ENCODE measurements around the gene AKIRIN2.

Gene AKIRIN2

DNA sequence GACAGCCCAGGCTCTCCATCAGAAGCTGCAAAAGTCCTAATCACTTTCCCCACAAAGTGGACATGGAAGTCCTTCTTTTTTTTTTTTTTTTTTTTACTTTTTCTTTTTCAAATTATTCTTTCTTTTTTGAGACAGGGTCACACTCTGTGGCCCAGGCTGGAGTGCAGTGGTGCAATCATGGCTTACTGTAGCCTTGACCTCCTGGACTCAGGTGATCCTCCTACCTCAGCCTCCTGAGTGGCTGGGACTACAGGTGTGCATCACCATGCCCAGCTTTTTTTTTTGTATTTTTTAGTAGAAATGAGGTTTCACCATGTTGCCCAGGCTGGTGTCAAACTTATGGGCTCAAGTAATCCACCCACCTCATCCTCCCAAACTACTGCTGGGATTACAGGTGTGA lies 29.0 kb upstream of the AKIRIN2 start:
- DNase-seq (ENCODE audit: low read depth in 1 of 2, low spot score in 1 of 2) = no peak
- H3K27me3 ChIP-seq (ENCODE audit: insufficient read depth, poor library complexity, severe bottlenecking) = no peaks in the 10 kb centered on the region
- no peak overlapping the region for H3K27ac ChIP-seq (replicated peaks)
- TF ChIP-seq, protein P1, sequence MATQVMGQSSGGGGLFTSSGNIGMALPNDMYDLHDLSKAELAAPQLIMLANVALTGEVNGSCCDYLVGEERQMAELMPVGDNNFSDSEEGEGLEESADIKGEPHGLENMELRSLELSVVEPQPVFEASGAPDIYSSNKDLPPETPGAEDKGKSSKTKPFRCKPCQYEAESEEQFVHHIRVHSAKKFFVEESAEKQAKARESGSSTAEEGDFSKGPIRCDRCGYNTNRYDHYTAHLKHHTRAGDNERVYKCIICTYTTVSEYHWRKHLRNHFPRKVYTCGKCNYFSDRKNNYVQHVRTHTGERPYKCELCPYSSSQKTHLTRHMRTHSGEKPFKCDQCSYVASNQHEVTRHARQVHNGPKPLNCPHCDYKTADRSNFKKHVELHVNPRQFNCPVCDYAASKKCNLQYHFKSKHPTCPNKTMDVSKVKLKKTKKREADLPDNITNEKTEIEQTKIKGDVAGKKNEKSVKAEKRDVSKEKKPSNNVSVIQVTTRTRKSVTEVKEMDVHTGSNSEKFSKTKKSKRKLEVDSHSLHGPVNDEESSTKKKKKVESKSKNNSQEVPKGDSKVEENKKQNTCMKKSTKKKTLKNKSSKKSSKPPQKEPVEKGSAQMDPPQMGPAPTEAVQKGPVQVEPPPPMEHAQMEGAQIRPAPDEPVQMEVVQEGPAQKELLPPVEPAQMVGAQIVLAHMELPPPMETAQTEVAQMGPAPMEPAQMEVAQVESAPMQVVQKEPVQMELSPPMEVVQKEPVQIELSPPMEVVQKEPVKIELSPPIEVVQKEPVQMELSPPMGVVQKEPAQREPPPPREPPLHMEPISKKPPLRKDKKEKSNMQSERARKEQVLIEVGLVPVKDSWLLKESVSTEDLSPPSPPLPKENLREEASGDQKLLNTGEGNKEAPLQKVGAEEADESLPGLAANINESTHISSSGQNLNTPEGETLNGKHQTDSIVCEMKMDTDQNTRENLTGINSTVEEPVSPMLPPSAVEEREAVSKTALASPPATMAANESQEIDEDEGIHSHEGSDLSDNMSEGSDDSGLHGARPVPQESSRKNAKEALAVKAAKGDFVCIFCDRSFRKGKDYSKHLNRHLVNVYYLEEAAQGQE (IDR thresholded peaks at IDR 0.05; ENCODE audit: insufficient replicate concordance, low read depth) = no peak
- TF ChIP-seq GABPA (IDR thresholded peaks at IDR 0.05; ENCODE audit: low read depth) (no peak), SPI1 (IDR thresholded peaks at IDR 0.05; ENCODE audit: borderline replicate concordance, low read depth) (no peak), POLR2AphosphoS5 (IDR thresholded peaks at IDR 0.05; ENCODE audit: low read depth) (no peak)
- TF ChIP-seq, protein P2, sequence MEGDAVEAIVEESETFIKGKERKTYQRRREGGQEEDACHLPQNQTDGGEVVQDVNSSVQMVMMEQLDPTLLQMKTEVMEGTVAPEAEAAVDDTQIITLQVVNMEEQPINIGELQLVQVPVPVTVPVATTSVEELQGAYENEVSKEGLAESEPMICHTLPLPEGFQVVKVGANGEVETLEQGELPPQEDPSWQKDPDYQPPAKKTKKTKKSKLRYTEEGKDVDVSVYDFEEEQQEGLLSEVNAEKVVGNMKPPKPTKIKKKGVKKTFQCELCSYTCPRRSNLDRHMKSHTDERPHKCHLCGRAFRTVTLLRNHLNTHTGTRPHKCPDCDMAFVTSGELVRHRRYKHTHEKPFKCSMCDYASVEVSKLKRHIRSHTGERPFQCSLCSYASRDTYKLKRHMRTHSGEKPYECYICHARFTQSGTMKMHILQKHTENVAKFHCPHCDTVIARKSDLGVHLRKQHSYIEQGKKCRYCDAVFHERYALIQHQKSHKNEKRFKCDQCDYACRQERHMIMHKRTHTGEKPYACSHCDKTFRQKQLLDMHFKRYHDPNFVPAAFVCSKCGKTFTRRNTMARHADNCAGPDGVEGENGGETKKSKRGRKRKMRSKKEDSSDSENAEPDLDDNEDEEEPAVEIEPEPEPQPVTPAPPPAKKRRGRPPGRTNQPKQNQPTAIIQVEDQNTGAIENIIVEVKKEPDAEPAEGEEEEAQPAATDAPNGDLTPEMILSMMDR (IDR thresholded peaks at IDR 0.05; ENCODE audit: insufficient read depth, low read length) = no peak
- no peak overlapping the region for H3K4me3 ChIP-seq (replicated peaks; ENCODE audit: insufficient read depth, low read length)

DNA sequence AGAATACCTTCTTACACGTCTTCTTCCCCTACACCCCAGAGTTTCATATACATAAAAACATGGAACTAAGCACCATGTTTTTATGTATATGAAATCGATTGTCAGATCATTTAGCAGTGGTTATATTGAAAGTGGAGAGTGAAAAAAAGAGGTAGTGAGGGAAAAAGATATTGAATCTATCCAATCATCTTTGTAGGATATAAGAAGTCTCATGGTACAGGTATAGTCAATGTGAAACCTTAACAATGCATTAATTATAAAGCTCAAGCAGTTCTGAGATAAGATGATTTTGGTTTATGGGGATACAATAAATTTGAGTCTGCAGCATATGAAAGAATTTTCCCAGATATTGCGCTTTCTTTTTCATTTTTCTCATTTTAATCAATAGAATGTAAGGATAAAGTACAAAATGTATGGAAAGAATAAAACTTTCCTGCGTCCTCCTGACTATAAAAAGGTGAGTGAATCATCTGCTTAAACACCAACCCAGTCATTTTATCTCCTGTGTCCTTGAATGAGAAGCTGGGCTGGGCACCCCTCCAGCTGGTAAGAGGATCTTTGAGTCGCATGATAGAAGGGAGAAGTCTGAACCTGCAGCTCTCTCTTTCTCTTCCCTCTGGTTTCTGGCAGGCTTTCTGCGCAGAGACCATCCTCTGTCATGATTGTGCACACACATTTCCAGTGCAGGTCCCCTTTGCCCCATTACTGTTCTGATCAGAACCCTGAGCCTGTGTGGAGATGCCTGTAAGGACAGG lies 28.1 kb upstream of the AKIRIN2 start:
- H3K4me3 ChIP-seq (replicated peaks; ENCODE audit: insufficient read depth, low read length) = no peak overlapping the region
- H3K27me3 ChIP-seq (ENCODE audit: insufficient read depth, poor library complexity, severe bottlenecking) = no peaks in the 10 kb centered on the region
- DNase-seq (ENCODE audit: low read depth in 1 of 2, low spot score in 1 of 2) = peak in 1 of 2 experiments; percentile 56
- no peak overlapping the region for H3K27ac ChIP-seq (replicated peaks)
- TF ChIP-seq, protein P2 (IDR thresholded peaks at IDR 0.05; ENCODE audit: insufficient read depth, low read length) = no peak
- no peak for TF ChIP-seq GABPA (IDR thresholded peaks at IDR 0.05; ENCODE audit: low read depth)
- TF ChIP-seq SPI1 (IDR thresholded peaks at IDR 0.05; ENCODE audit: borderline replicate concordance, low read depth) = no peak
- TF ChIP-seq, protein P1 (IDR thresholded peaks at IDR 0.05; ENCODE audit: insufficient replicate concordance, low read depth) = no peak
- no peak for TF ChIP-seq POLR2AphosphoS5 (IDR thresholded peaks at IDR 0.05; ENCODE audit: low read depth)

DNA sequence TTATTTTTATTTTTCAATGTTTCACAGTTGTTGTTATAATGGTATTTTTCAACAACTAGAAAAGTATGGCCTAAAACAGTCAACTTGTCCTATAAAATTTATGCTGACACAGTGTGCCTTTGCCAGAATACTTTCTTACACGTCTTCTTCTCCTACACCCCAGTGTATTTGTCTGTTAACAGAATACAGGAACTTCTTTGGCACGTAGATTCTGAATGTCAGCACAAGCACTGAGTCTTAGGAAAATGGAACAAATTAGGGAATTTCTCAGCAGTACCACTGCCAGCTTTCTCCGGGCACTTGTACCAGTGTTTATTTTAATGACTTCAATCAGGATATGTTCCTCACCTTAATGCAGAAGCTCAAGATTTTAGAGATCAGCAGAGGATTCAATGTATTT lies 26.7 kb upstream of the AKIRIN2 start:
- Histone ChIP-seq H3K4me3 (replicated peaks; ENCODE audit: insufficient read depth, low read length) (no peak overlapping the region), H3K27ac (replicated peaks) (no peak overlapping the region), H3K27me3 (ENCODE audit: insufficient read depth, poor library complexity, severe bottlenecking) (no peaks in the 10 kb centered on the region)
- no peak for DNase-seq (ENCODE audit: low read depth in 1 of 2, low spot score in 1 of 2)
- TF ChIP-seq GABPA (IDR thresholded peaks at IDR 0.05; ENCODE audit: low read depth) = no peak
- TF ChIP-seq, protein P1 (IDR thresholded peaks at IDR 0.05; ENCODE audit: insufficient replicate concordance, low read depth) = no peak
- no peak for TF ChIP-seq POLR2AphosphoS5 (IDR thresholded peaks at IDR 0.05; ENCODE audit: low read depth)
- TF ChIP-seq, protein P2 (IDR thresholded peaks at IDR 0.05; ENCODE audit: insufficient read depth, low read length) = no peak
- TF ChIP-seq SPI1 (IDR thresholded peaks at IDR 0.05; ENCODE audit: borderline replicate concordance, low read depth) = no peak
